ENCODE data around the gene SARS1. TPM values are rescaled to one million over a fixed set of nuclear protein-coding genes. Genes with fewer than 3 reads are reported as not detected.

The SARS1 gene
- total and polyA plus RNA-seq, 2 experiments from 2014 or later = 353 to 365 TPM

GRCh38 chr1:109268431-109269211 lies 54.9 kb downstream of the SARS1 start:
- Histone ChIP-seq H4K20me1 (ENCODE audit: insufficient read depth) (no peaks in the 10 kb centered on the region), H3K4me3 (no peak overlapping the region), H3K27me3 (replicated peaks; ENCODE audit: insufficient read depth) (no peaks in the 10 kb centered on the region), H3K27ac (no peak overlapping the region), H3K4me2 (ENCODE audit: unreplicated experiment) (no peak overlapping the region), H3K4me1 (ENCODE audit: insufficient read depth) (no peaks in the 10 kb centered on the region), H3F3A (ENCODE audit: insufficient read depth) (no peaks in the 10 kb centered on the region), H3K79me2 (ENCODE audit: insufficient read depth) (no peaks in the 10 kb centered on the region), H3K36me3 (ENCODE audit: low read depth) (no peaks in the 10 kb centered on the region), H3K9me3 (ENCODE audit: low read depth) (no peaks in the 10 kb centered on the region), H2AFZ (no peak overlapping the region), H3K9me2 (ENCODE audit: insufficient read depth) (no peaks in the 10 kb centered on the region), H3K9ac (no peak overlapping the region)
- WGBS, 2 experiments (ENCODE audit: low coverage in 1 of 2, low lambda C conversion rate in 2 of 2, missing lambda C conversion rate in 2 of 2) = 80 to 85% methylated on average over 22 to 27 of the region's 29 CpGs
- in situ Hi-C loops (cut with MboI) = loop anchor here (10.0 kb wide), 1 partner anchor 266 kb away; the partner anchor contains the start of gene GPR61
- DNase-seq = no peak
- TF ChIP-seq EZH2phosphoT487 (IDR thresholded peaks at IDR 0.05; ENCODE audit: insufficient read depth, low read depth) (no peak), EZH2 (IDR thresholded peaks at IDR 0.05; ENCODE audit: insufficient read depth, poor library complexity, severe bottlenecking) (no peak)

GRCh38 chr1:109269212-109269980 lies 55.7 kb downstream of the SARS1 start:
- 82 to 86% methylated on average over 32 to 33 of the region's 33 CpGs for WGBS, 2 experiments (ENCODE audit: low coverage in 1 of 2, low lambda C conversion rate in 2 of 2, missing lambda C conversion rate in 2 of 2)
- no peaks in the 10 kb centered on the region for H3K9me2 ChIP-seq (ENCODE audit: insufficient read depth)
- H3K9me3 ChIP-seq (ENCODE audit: low read depth) = no peaks in the 10 kb centered on the region
- H3K27me3 ChIP-seq (replicated peaks; ENCODE audit: insufficient read depth) = no peaks in the 10 kb centered on the region
- H3F3A ChIP-seq (ENCODE audit: insufficient read depth) = no peaks in the 10 kb centered on the region
- in situ Hi-C loops (cut with MboI) = loop anchor here (10.0 kb wide), 1 partner anchor 265 kb away; the partner anchor contains the start of gene GPR61
- no peaks in the 10 kb centered on the region for H4K20me1 ChIP-seq (ENCODE audit: insufficient read depth)
- no peak overlapping the region for H3K4me3 ChIP-seq
- H3K4me1 ChIP-seq (ENCODE audit: insufficient read depth) = no peaks in the 10 kb centered on the region
- no peak for TF ChIP-seq EZH2phosphoT487 (IDR thresholded peaks at IDR 0.05; ENCODE audit: insufficient read depth, low read depth)
- TF ChIP-seq EZH2 (IDR thresholded peaks at IDR 0.05; ENCODE audit: insufficient read depth, poor library complexity, severe bottlenecking) = no peak
- no peak overlapping the region for H3K9ac ChIP-seq
- no peak overlapping the region for H3K4me2 ChIP-seq (ENCODE audit: unreplicated experiment)
- no peaks in the 10 kb centered on the region for H3K36me3 ChIP-seq (ENCODE audit: low read depth)
- no peak overlapping the region for H3K27ac ChIP-seq
- no peak overlapping the region for H2AFZ ChIP-seq
- DNase-seq = no peak
- no peaks in the 10 kb centered on the region for H3K79me2 ChIP-seq (ENCODE audit: insufficient read depth)

GRCh38 chr1:109269981-109270622 lies 56.4 kb downstream of the SARS1 start:
- WGBS, 2 experiments (ENCODE audit: low coverage in 1 of 2, low lambda C conversion rate in 2 of 2, missing lambda C conversion rate in 2 of 2) = 86 to 87% methylated on average over 16 to 17 of the region's 17 CpGs
- no peak overlapping the region for H3K4me3 ChIP-seq
- no peaks in the 10 kb centered on the region for H3K79me2 ChIP-seq (ENCODE audit: insufficient read depth)
- in situ Hi-C loops (cut with MboI) = loop anchor here (10.0 kb wide), 1 partner anchor 265 kb away; the partner anchor contains the start of gene GPR61
- H3K9ac ChIP-seq = no peak overlapping the region
- DNase-seq = no peak
- no peaks in the 10 kb centered on the region for H4K20me1 ChIP-seq (ENCODE audit: insufficient read depth)
- no peak for TF ChIP-seq EZH2 (IDR thresholded peaks at IDR 0.05; ENCODE audit: insufficient read depth, poor library complexity, severe bottlenecking)
- TF ChIP-seq EZH2phosphoT487 (IDR thresholded peaks at IDR 0.05; ENCODE audit: insufficient read depth, low read depth) = no peak
- no peak overlapping the region for H3K4me2 ChIP-seq (ENCODE audit: unreplicated experiment)
- H2AFZ ChIP-seq = no peak overlapping the region
- H3K27ac ChIP-seq = no peak overlapping the region
- no peaks in the 10 kb centered on the region for H3K27me3 ChIP-seq (replicated peaks; ENCODE audit: insufficient read depth)
- no peaks in the 10 kb centered on the region; the same call in 1 of the 2 replicates for H3K4me1 ChIP-seq (ENCODE audit: insufficient read depth)
- no peaks in the 10 kb centered on the region for H3K9me2 ChIP-seq (ENCODE audit: insufficient read depth)
- no peaks in the 10 kb centered on the region for H3K36me3 ChIP-seq (ENCODE audit: low read depth)
- no peaks in the 10 kb centered on the region for H3F3A ChIP-seq (ENCODE audit: insufficient read depth)
- H3K9me3 ChIP-seq (ENCODE audit: low read depth) = no peaks in the 10 kb centered on the region

GRCh38 chr1:109270623-109271317 lies 57.1 kb downstream of the SARS1 start:
- Histone ChIP-seq H3K79me2 (ENCODE audit: insufficient read depth) (no peaks in the 10 kb centered on the region), H3K4me2 (ENCODE audit: unreplicated experiment) (no peak overlapping the region), H3K27me3 (replicated peaks; ENCODE audit: insufficient read depth) (no peaks in the 10 kb centered on the region), H3K36me3 (ENCODE audit: low read depth) (no peaks in the 10 kb centered on the region), H3K9me3 (ENCODE audit: low read depth) (no peaks in the 10 kb centered on the region), H3K4me1 (ENCODE audit: insufficient read depth) (peaks cover 2% of the 10 kb centered on the region; the same call in 1 of the 2 replicates), H3K27ac (no peak overlapping the region), H3K9me2 (ENCODE audit: insufficient read depth) (no peaks in the 10 kb centered on the region), H3F3A (ENCODE audit: insufficient read depth) (no peaks in the 10 kb centered on the region; the same call in 1 of the 2 replicates), H2AFZ (no peak overlapping the region), H3K4me3 (no peak overlapping the region), H4K20me1 (ENCODE audit: insufficient read depth) (no peaks in the 10 kb centered on the region), H3K9ac (no peak overlapping the region)
- in situ Hi-C loops (cut with MboI) = no loop called here
- DNase-seq = no peak
- no peak for TF ChIP-seq EZH2phosphoT487 (IDR thresholded peaks at IDR 0.05; ENCODE audit: insufficient read depth, low read depth)
- no peak for TF ChIP-seq EZH2 (IDR thresholded peaks at IDR 0.05; ENCODE audit: insufficient read depth, poor library complexity, severe bottlenecking)
- 90 to 93% methylated on average over 19 to 20 of the region's 20 CpGs for WGBS, 2 experiments (ENCODE audit: low coverage in 1 of 2, low lambda C conversion rate in 2 of 2, missing lambda C conversion rate in 2 of 2)
